Caco-2 (cell line): ENCODE results near the gene AFP. TPM values are rescaled to one million over a fixed set of nuclear protein-coding genes. Genes with fewer than 3 reads are reported as not detected.

Experiments used
- BruUV-seq: library from RNA; stranded (reverse); fragments of 400-500 nt; replicated peaks from 2 replicates; lab custom pipeline; 2021; lab: Mats Ljungman, UMichigan
- CTCF ChIA-PET: fragments of 300-600 bp; sonication (Branson Sonifier 250); formaldehyde crosslinking; loops from one replicate; lab custom pipeline; 2022; ENCODE audit warnings: antibody characterized with exemption; lab: Charles Lee
- POLR2A ChIA-PET: fragments of 300-600 bp; sonication (Branson Sonifier 250); formaldehyde crosslinking; loops from one replicate; lab custom pipeline; 2022; ENCODE audit warnings: antibody characterized with exemption; lab: Charles Lee
- DNase-seq, 2 experiments: peaks; one replicate each; pipeline versions ENCODE4 v3.0.0 to v3.0.0-alpha.2; 2020 to 2022
- H3K27me3 ChIP-seq: replicated peaks from 2 replicates; pipeline ENCODE4 v1.6.0; 2011; ENCODE audit warnings: low read length; ENCODE audit not compliant: control insufficient read depth, insufficient read depth
- H3K36me3 ChIP-seq: 2 replicates; pipeline ENCODE4 v1.5.1; 2011; ENCODE audit warnings: low read length; ENCODE audit not compliant: control insufficient read depth, insufficient read depth
- H3K4me1 ChIP-seq: fragments of 250-450 bp; sonication (Bioruptor Pico); 2 replicates; pipeline ENCODE4 v1.5.1; 2020; ENCODE audit warnings: mild to moderate bottlenecking
- H3K4me3 ChIP-seq: 2 replicates; pipeline ENCODE4 v1.5.1; 2011; ENCODE audit warnings: low read depth, mild to moderate bottlenecking, control low read depth, low read length
- H3K9me3 ChIP-seq: fragments of 250-450 bp; sonication (Bioruptor Pico); 2 replicates; pipeline ENCODE4 v1.5.1; 2020; ENCODE audit warnings: mild to moderate bottlenecking, moderate library complexity
- H3K27ac Mint-ChIP-seq: one replicate; pipeline ENCODE4 v1.8.0; 2022; ENCODE audit warnings: mixed read lengths; ENCODE audit not compliant: unreplicated experiment
- H3K27me3 Mint-ChIP-seq: one replicate; pipeline ENCODE4 v1.8.0; 2022; ENCODE audit warnings: mixed read lengths; ENCODE audit not compliant: insufficient read depth, unreplicated experiment
- H3K36me3 Mint-ChIP-seq: one replicate; pipeline ENCODE4 v1.8.0; 2022; ENCODE audit warnings: mild to moderate bottlenecking, mixed read lengths; ENCODE audit not compliant: insufficient read depth, unreplicated experiment
- H3K4me1 Mint-ChIP-seq: one replicate; pipeline ENCODE4 v1.8.0; 2022; ENCODE audit warnings: low read depth, mixed read lengths; ENCODE audit not compliant: unreplicated experiment
- H3K4me3 Mint-ChIP-seq: one replicate; pipeline ENCODE4 v1.8.0; 2022; ENCODE audit warnings: mild to moderate bottlenecking, moderate library complexity, mixed read lengths; ENCODE audit not compliant: unreplicated experiment
- H3K9me3 Mint-ChIP-seq: one replicate; pipeline ENCODE4 v1.8.0; 2022; ENCODE audit warnings: mixed read lengths; ENCODE audit not compliant: unreplicated experiment
- CTCF ChIP-seq, 2 experiments: fragments of 200-600 bp in 1 of 2; IDR thresholded peaks; 1 replicate in 1 of 2; 2 replicates in 1 of 2; pipeline versions ENCODE4 v1.5.1 to v1.8.0; 2011 to 2022; ENCODE audit warnings: antibody characterized with exemption in 1 of 2, control low read depth in 1 of 2, inconsistent platforms in 1 of 2, low read depth in 1 of 2, low read length in 1 of 2, mild to moderate bottlenecking in 1 of 2, moderate library complexity in 1 of 2; ENCODE audit not compliant: insufficient read depth in 1 of 2, severe bottlenecking in 1 of 2, unreplicated experiment in 1 of 2
- intact Hi-C: fragments of 100-400 bp; cut with micrococcal nuclease; formaldehyde crosslinking; loops from one replicate; pipeline ENCODE4 v1.10.0; 2022; ENCODE audit not compliant: unreplicated experiment
- total RNA-seq: library from RNA; stranded (reverse); gene quantifications from 2 replicates; pipeline ENCODE4 v1.2.3, GENCODE V29; 2022

Gene AFP
- total RNA-seq, 1 experiment from 2014 or later: 158 TPM

DNA sequence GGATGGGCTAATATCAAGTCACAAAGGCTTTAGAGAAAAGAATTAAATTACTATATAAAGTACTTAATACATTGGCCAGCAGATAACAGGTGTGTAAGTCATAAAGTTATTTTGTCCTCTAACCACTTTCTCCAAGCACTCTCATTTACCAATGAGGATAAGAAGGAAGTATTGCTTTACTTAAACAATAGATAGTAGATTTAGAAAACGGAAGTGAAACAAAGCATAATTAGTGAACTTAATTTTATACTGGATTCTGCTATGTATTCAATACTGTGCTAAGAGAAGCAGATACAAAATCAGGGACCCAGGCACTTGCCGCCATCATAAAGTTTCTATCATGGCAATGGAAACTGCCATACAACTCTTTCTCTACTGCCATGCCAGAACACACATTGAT, 69.5 kb downstream of the AFP start:
- CTCF ChIA-PET: no interaction called here
- POLR2A ChIA-PET: no interaction called here

More for the DNA sequence above, 69.5 kb downstream of the AFP start:
- BruUV-seq: no TSS peak
- no peak for TF ChIP-seq CTCF (IDR thresholded peaks at IDR 0.05; ENCODE audit: insufficient read depth in 1 of 2, low read depth in 1 of 2, low read length in 1 of 2, severe bottlenecking in 1 of 2, unreplicated experiment in 1 of 2)
- Mint-ChIP-seq H3K36me3 (no peaks in the 10 kb centered on the region), H3K27ac (no peak overlapping the region), H3K4me1 (no peaks in the 10 kb centered on the region), H3K27me3 (no peaks in the 10 kb centered on the region), H3K4me3 (no peak overlapping the region), H3K9me3 (no peaks in the 10 kb centered on the region)
- no peaks in the 10 kb centered on the region for H3K9me3 ChIP-seq
- H3K4me3 ChIP-seq: no peak overlapping the region
- H3K27me3 ChIP-seq: no peaks in the 10 kb centered on the region
- no peaks in the 10 kb centered on the region for H3K36me3 ChIP-seq
- intact Hi-C loops: no loop called here
- no peaks in the 10 kb centered on the region for H3K4me1 ChIP-seq
- no peak for DNase-seq

Other genes with a start within 250 kb of the AFP start
- 66.8 and 73.0 TPM in 2 replicates for gene ANKRD17, start 177.4 kb upstream of the AFP start, total RNA-seq
- gene ALB, start 31.9 kb upstream of the AFP start, total RNA-seq: 64.9 and 79.8 TPM in 2 replicates
- 2.5 and 4.1 TPM in 2 replicates for gene AFM, start 45.5 kb downstream of the AFP start, total RNA-seq
- gene RASSF6, start 184.2 kb downstream of the AFP start, total RNA-seq: 2.4 and 2.9 TPM in 2 replicates